ENCODE measurements around the gene SRSF9. TPM values are rescaled to one million over a fixed set of nuclear protein-coding genes. Genes with fewer than 3 reads are reported as not detected.

Gene SRSF9
- total and polyA plus RNA-seq, 11 donors = 14.8 to 67.1 (median 33.7) TPM

- whole genome bisulfite sequencing, 4 donors = 95 to 97% (median 96%) methylated on average over 8 of the region's 8 CpGs
- Histone ChIP-seq H3K27ac (no peak overlapping the region), H3K36me3 (peaks cover 0 to 97% (median 90%) of the 10 kb centered on the region in 9 donors), H3K27me3 (no peaks in the 10 kb centered on the region), H3K9me3 (no peaks in the 10 kb centered on the region), H3K4me1 (no peaks in the 10 kb centered on the region), H3K4me3 (no peak overlapping the region)
- TF ChIP-seq CTCF (IDR thresholded peaks at IDR 0.05) = no peak
- no peak for TF ChIP-seq POLR2A (IDR thresholded peaks at IDR 0.05)
- DNase-seq (no peak), ATAC-seq (no peak)
- intact Hi-C loops (cut with DNase I) = no loop called here
Measured at GRCh38 chr12:120508537-120508936, 39.0 kb upstream of the SRSF9 start.

GRCh38 chr12:120504587-120504986 is 35.0 kb upstream of the SRSF9 start:
- no peak for TF ChIP-seq CTCF (IDR thresholded peaks at IDR 0.05)
- intact Hi-C loops (cut with DNase I) = no loop called here
- WGBS, 4 donors = 75 to 84% (median 82%) methylated on average over 4 of the region's 4 CpGs

GRCh38 chr12:120500581-120500980 is 31.0 kb upstream of the SRSF9 start:
- H3K27me3 ChIP-seq = no peaks in the 10 kb centered on the region
- no peak overlapping the region for H3K4me3 ChIP-seq
- TF ChIP-seq POLR2A (IDR thresholded peaks at IDR 0.05) (no peak), CTCF (IDR thresholded peaks at IDR 0.05) (no peak)
- no peak overlapping the region for H3K27ac ChIP-seq
- DNase-seq (no peak), ATAC-seq (no peak)
- H3K9me3 ChIP-seq = no peaks in the 10 kb centered on the region
- intact Hi-C loops (cut with DNase I) = no loop called here
- H3K36me3 ChIP-seq = peaks cover 0 to 80% (median 70%) of the 10 kb centered on the region in 9 donors
- peaks cover 0 to 21% (median 14%) of the 10 kb centered on the region in 12 donors for H3K4me1 ChIP-seq
- 87 to 100% (median 88%) methylated on average over 1 of the region's 1 CpG for WGBS, 4 donors

More at GRCh38 chr12:120504587-120504986, 35.0 kb upstream of the SRSF9 start:
- DNase-seq (no peak), ATAC-seq (no peak)
- Histone ChIP-seq H3K9me3 (no peaks in the 10 kb centered on the region), H3K4me3 (no peak overlapping the region), H3K27ac (no peak overlapping the region), H3K4me1 (no peaks in the 10 kb centered on the region), H3K36me3 (peaks cover 0 to 97% (median 80%) of the 10 kb centered on the region in 9 donors), H3K27me3 (no peaks in the 10 kb centered on the region)

GRCh38 chr12:120498870-120499515 is 29.4 kb upstream of the SRSF9 start:
- ATAC-seq = no peak
- no peak overlapping the region for H3K4me3 ChIP-seq
- H3K36me3 ChIP-seq = peaks cover 0 to 64% (median 55%) of the 10 kb centered on the region in 9 donors
- H3K4me1 ChIP-seq = peaks cover 0 to 27% (median 17%) of the 10 kb centered on the region in 12 donors
- WGBS, 4 donors = 78 to 90% (median 81%) methylated on average over 3 of the region's 3 CpGs
- DNase-seq = no peak
- TF ChIP-seq CTCF (IDR thresholded peaks at IDR 0.05) (no peak), POLR2A (IDR thresholded peaks at IDR 0.05) (no peak)
- no peaks in the 10 kb centered on the region for H3K27me3 ChIP-seq
- no peaks in the 10 kb centered on the region for H3K9me3 ChIP-seq
- H3K27ac ChIP-seq = peak overlapping the region in 1 of 12 donors; percentile 92
- intact Hi-C loops (cut with DNase I) = loop anchor here in 2 of 10 donors (5.0 kb wide), 3 partner anchors 33 to 52 kb away; partner anchors contain the start of genes GATC (in 1 of the 2), RNF10 (in 1 of the 2) and TRIAP1 (in 1 of the 2)

All from heart left ventricle (tissue), 16 donors.